GM19452 (cell line): ENCODE data around the gene HIRA.

Experiments
- ATAC-seq: cut with Tn5 transposase; IDR thresholded peaks from one replicate; pipeline ENCODE4 v1.9.1; 2021; ENCODE audit not compliant: unreplicated experiment

HIRA gene

DNA sequence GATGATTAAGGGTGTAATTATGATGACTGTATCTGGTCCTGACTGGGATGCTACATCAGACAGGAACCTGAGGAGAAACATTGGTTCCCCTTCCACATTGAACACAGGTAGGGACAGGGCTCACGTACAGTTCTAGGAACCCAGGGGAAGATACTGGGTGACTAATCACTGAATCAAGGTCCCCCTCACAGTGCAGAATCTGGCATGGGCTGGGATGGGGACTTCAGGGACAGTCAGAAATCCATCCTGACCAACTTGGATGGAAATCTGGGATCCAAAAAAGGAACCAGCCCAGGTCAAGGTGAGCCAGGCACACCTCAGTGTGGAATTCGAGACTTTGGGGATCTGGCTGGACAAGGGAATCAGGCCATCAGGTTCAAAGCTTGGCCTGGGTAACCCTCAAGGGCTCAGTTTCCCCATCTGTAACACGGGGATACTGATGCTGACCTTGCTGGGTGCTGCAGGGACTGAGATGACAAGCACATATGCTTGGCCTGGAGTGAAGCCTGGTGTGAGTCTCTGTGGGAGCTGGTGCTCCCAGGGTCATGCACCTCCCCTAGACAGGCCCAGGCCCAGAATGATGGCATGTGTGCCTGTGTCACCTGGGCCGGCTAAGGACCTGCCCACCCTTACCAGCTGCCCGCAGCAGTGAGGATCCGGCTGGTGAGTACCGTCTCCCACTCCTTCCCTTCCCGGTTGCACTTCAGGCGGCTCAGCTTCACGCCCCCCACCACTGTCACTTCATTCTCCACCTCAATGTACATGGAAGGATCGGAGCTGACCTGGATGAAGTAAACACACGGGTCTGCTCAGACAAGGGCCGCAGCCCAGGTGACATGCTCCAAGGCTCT is 72.6 kb downstream of the HIRA start:
- ATAC-seq: no peak

DNA sequence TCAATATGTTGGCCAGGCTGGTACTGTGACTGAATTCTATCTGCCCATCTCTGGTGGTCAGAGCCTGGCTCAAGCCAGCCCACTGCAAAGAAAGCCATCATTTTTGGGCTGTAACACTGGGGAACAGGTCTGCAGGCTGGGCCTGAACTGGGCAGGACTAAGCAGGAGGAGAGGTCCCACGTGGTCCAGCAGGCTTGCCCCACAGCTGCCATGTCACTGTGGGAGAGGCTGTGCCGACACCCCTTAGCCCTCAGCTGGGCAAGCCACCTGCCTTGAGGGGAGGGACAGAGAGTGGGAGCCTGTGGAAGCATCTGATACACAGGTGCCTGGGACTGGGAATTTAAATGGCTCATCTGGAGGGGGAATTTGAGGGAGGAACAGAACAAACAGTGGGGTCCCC is 73.3 kb downstream of the HIRA start:
- ATAC-seq: no peak

DNA sequence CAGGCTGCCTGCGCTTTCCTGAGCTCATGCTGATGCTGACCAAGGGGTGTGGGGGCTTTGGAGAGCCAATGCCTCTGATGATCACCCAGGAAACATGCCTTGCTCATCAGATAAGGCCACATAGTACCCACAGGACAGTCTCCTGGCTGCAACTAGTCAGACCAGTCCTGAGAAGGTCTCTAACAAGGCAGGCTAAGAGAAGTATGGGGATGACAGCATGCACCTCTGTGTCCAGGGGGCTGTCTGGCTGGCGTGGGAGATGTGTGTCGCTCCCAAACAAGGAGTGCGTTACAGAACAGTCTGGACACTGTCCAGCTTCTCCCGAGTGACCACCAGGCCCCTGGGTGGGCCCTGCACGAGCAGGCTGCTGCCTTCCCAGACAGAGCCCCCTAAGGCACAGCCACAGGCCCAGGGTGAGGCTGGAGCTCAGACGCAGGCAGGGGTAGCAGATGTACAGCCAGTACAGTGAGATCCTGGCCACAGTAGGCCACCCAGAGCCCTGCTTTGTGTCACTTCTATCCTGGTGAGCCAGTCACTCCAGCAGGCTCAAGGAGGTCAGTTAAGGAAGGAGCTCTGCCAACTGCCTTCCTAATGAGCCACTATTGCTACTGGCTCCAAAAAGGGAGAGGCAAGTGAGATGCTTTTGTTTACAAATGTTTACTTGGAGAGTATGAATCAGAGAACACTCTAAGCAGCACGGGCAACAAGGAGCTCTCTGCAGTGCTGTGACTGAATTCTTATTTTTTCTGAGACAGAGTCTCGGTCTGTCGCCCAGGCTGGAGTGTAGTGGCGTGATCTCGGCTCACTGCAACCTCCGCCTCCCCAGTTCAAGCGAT is 74.0 kb downstream of the HIRA start:
- no peak for ATAC-seq

DNA sequence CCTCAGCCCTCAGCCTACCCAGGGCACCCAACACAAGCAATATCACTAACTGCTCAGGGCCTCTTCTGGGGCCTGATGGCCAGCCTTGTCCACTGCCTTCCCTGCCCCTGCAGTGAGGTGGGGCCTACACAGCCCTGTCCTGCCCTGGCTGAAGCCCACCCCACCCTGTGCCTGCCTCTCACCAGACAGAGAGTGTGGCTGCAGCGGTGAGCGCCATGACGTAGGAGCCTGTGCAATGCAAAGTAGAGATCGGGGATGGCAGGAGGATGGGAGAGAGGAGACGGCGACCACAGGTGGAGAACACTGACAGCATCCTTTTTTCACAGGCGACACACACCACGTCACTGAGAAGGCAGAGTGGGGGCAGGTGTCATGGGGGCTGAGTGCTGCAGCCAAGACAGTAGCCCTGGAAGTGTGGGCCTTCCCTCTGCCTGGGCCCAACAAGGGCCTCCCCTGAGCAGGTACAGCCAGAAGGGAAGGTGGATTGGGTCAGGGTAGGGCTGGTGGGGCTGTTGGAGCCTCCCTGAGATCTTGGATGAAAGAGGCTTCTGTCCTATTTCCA is 74.7 kb downstream of the HIRA start:
- no peak for ATAC-seq

DNA sequence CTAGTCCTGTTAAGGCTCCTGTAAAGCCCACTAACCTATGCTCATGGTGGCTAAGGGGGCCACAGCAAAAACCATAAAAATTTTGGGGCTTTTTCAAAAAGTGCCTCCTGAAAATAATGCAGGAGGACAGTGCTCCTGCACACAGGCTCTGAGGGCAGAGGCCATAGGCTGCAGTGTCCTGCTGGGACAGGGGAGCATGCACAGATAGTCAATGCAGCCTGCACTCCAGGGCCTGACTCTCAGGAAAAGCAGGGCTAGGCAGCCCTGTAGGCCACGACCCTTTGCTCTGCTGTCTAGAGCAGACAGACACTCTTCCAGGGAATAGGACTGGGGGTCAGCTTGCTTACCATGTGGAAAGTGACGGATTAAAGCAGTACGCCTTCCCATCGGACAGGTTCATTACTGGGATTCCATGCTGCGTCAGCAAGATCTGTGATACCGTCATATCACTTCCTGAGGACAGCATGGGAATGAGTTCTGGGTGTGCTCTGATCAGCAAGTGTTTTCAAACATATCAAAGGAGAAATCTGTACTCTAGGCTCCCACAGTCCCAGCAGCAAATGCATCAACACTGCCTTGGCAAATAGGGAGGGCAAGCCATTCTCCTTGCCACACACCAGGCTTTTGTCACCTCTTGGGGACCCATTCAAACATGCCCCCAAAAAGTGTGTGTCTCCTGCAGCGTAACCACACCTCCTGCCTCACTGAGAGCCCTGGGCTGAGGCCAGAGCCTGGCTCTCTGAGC is 75.9 kb downstream of the HIRA start:
- no peak for ATAC-seq

DNA sequence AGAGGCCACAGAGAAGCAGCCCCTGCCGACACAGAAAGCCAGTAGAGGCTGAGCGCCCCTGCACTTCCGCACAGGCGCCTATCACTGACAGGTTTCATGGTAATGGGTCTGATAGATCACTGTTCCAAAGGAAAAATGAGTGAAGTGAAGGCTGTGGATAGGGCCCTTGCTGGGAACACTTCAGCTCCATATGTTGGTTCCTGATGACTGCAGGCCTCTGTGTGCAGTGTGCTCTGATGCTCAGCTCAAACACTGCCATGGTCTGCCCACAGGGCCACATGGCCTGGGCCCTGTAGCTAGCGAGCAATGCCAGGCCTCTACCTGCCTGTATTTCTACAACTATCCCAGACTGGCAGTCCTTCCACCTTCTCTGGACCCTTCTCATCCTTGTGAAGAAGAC is 77.3 kb downstream of the HIRA start:
- ATAC-seq: no peak

DNA sequence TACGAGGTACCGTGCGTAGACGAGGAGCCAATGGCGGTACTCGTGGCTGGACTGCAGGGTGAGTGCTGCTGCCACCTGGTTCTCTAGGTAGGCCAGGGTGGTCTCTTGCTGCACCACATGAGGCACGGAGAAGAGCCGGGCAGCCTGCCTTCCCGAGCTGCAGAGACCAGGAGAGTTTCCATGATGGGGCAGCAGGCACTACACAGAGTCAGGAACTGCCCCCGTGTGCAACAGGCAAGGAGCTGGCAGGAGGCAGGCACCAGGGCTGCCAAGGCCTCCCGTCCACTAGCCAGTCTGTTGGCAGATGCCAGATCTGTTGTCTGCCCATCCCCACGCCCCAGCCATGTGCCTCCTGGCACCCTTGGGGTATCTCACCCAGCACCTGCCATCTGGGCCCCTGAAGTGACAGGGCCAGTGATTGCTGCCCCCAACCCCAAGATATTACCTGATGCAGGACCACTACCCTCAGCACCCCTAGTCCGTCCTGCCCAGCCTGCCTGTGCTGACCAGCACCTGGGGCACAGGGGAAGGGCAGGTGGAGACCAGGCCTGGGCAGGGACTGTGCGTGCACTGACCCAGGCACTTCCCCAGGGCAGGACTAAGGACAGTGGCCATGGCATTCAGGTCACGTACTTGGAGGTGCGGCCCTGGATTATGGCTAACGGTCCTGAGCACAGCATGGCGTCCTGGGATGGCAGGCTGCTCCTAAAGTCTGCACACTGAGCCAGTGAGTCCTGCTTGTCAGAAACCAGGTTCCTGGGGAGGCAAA is 78.0 kb downstream of the HIRA start:
- ATAC-seq: no peak

DNA sequence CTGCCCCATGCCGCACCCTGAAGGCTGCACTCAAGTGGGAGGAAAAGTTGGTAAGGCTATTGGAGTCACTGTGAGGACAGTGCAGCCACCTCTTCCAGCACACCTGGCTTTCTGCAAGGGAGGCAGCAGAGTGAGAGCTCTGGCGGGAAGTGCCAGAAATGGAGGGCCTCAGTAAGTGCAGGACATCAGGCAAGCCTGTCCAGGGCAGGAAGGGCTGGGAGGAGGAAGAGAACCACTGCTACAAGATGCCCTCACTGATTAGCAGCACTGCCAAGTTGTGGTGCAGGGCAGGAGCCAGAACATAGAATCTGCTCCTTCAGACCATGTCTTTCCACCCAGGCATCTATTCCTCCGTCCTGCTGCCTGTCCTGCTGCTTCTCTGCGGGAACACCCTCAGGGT is 78.8 kb downstream of the HIRA start:
- no peak for ATAC-seq

DNA sequence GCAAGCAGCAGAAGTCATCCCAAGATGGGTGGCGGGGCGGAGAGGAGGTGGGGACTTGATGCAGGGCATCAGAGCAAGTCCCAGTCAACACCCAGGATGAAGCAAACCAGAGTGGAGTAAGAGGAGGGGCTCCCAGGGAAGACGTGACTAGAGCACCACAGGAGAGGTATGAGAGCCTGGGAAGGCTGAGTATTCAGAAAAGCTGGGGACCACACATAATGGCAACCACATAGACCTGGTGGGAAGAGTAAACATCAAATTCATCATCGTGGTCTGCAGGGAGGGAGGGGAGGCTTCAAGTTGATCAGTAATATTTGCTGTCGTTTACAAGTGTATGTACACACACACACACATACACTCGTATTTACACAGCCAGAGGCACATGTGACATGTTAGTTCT is 79.3 kb downstream of the HIRA start:
- ATAC-seq: no peak

DNA sequence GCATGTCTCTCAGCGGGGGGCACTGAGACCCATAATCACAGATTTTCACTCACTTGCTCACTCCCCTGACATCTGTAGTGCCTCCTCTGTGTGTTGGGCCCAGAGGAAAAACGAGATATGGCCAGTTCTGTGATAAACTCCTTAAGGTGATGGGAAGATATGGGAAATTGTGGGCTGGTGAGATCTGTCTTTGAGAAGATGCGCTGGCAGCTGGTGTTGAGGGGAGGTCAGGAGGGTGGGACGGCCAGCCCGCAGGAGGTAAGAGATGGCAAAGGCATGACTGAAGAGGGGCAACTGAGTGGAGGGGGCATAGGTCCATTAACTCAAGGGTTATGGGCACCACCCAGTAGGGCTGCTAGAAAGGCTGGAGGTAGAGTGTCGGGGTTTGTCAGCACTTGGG is 79.9 kb downstream of the HIRA start:
- ATAC-seq: no peak

DNA sequence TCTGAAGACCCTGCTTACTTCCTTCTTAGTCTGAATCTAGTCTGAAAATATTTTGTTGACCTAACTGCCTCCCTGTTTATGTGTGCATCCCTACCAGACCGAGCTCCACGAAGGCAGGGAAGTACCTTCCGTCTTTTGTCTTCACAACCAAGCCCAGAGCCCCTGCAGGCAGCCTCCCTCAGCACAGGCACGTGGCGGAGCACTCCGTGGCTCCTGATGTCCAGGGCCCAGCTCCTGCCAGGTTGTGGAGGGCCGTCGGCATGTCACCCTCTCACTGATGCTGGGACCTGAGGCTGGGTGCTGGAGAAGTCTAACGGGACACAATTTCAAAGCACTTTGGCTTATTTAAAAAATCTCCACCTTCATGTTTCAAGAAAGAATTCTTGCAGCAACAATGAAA is 80.6 kb downstream of the HIRA start:
- ATAC-seq: no peak

DNA sequence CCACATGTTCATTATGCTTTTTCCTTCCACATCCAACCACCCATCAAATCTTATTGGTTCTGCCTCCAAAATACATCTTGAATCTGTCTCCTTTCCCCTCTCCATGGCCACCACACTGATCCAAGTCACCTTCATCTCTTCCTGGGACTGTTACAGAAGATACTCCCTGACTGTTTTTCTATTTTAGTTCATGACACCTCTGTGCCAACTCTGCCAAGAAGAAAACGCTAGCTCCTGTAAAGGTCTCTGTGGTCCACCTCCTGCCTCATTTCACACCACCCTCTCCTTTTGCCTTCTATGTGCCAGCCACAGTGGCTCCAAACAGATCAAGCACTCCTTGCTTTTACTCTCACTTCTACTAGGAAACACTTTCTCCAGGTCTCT is 81.1 kb downstream of the HIRA start:
- ATAC-seq: no peak

DNA sequence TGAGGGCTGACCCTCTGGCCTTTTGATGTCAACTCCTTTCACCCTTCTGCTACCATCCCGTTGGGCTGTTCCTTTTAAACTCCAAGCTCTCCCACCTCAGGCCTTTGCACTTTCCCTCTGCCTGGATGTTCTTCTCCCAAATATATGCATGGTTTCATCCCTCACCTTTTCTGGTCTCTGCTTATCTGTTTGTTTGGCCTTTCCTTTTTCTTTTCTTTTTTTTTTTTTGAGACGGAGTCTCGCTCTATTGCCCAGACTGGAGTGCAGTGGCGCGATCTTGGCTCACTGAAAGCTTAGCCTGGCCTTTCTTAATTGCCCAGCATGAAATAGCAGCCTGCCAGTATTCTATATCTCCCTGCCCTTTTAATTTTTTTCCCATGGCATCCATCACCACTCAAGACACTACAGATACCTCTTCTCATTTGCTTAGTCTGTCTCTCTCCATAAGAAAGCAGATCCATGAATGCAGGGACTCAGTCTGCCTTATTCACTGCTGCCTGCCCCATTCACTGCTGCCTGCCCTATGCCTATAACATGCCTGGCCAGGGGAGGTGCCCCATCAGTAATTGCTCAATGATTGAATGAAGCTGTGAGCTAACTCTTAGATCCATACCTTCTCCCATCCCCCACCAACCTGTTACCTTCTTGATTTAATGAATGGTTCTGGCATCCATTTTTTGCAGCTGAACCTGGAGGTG is 81.6 kb downstream of the HIRA start:
- ATAC-seq: no peak

DNA sequence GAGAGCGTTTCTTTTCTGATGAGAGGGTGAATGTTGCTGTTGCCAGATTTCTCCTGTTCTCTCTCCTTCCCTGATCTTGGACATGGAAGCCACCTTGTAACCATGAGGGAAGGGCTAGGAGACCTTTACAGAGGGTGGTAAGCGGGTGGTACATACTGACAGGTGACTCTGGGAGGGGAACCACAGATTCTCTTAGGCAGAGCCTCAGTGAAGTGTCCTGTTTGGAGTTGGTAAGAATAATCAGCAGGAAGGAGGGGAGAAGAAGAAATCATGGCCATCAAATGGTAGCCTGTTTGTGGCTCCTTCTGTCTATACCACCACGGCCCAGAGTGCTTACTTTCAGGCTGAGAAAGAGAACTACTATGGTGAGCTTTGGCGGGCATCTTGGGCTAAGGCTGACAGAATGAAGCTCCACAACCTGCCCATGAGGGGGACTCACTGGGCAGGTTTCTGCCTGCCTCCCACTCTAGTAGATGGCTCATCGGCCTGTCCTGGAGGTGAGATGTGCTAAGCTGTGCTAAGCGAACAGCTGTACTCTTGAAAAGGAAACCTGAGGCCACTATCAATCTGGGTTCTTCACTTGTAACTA is 84.8 kb downstream of the HIRA start:
- no peak for ATAC-seq

DNA sequence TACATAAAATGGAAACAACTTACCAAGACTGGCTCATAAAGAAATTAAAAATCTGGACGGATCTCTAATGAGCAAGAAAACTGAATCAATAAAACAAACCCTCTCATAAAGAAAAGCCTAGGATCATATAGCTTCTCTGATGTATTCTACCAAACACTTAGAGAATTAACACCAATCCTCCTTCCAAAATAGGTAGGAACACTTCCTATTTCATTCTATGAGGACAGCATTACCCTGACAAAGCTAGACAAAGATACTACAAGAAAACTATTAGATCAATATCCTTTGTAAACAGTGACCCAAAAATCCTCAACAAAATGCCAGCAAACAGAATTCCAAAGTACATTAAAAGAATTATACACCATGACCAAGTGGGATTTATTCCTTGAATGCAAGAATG is 87.1 kb downstream of the HIRA start:
- no peak for ATAC-seq

DNA sequence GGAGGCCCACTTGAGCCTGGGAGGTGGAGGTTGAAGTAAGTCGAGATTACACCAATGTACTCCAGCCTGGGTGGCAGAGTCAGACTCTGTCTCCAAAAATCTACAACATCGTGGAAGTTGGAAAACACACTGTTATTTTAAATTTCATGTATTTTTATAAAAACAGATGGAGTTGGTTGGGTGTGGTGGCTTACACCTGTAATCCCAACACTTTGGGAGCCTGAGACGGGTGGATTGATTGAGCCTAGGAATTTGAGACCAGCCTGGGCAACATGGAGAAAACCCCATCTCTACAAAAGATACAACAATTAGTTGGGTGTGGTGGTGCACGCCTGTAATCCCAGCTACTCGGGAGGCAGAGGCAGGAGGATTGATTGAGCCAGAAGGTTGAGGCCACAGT is 88.1 kb downstream of the HIRA start:
- ATAC-seq: no peak

DNA sequence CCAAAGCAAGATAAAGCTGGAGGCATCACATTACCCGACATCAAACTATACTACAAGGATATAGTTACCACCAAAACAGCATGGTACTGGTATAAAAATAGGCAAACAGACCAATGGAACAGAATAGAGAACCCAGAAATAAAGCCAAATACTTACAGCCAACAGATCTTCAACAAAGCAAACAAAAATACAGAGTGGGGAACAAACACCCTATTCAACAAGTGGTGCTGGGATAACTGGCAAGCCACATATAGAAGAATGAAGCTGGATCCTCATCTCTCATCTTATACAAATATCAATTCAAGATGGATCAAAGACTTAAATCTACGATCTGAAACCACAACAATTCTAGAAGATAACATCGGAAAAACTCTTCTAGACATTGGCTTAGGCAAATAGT is 90.0 kb downstream of the HIRA start:
- no peak for ATAC-seq

DNA sequence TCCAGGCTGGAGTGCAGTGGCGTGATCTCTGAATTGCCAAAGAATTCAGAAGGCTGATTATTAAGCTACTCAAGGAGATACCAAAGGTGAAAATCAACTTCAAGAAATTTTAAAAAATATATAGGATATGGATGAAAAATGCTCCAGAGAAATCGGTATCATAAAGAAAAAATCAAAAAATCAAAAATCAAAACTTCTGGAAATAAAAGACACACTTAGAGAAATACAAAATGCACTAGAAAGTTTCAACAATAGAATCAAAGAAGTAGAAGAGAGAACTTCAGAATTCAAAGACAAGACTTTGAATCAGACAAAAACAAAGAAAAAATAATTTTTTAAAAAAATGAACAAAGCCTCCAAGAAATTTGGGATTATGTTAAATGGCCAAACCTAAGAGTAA is 94.4 kb downstream of the HIRA start:
- ATAC-seq: no peak
